Stimulated activated naive CD4-positive, alpha-beta T cell treated with Interleukin-2 at 50 U/mL for 16 hours (primary cell): Measurements from ENCODE around the gene MYOF.
"Not testable (repeated sequence)": the region's sequence is repeated elsewhere in the genome, so short reads cannot be mapped to it uniquely, and the experiment has no call there.

Source experiments
- DNase-seq: peaks from one replicate; lab custom pipeline; 2025; lab: John Stamatoyannopoulos, UW

The MYOF gene

DNA sequence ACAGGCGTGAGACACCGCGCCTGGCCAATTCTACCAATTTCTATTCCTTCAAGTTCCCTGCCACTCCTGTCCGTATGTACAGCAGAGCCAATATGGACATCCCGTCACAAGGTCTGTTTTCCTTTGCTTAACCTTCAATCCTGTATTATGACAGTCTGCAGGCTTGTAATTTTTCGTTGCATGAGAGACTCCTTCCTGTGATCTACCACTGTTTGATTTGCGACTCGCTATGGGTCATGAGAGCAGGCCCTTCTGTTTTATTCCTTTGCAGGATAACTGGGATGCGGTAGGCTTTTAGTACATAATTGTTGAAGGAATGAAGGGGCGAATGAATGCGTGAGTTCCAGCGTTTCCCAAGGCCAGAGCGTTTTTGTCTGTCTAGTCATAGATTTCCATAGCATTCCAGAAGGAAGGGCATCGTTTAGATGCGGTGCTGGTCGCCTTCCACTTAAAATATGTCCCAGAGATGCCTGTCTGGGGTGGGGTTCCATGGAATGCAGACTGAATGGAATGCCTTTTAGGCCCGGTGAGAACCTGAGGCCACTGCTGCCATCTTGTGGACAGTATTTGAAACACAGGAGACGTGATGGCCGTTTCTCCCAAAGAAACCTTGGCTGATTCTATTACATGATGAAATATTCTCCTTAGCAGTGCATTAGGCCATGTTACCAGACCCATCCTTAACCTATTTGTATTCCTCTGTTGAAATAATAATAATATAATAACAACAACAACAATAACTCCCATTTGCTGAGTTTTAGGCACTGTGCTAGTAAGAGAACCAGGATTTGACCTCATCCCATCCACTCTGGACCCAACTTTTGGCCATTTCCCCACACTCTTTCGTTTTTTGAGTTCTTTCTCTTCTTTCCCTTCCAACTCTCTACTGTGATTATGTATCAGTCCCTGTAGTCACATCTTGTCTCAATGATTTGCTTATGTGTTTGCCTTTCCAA lies 193.2 kb downstream of the MYOF start:
- DNase-seq: peak; percentile 8

DNA sequence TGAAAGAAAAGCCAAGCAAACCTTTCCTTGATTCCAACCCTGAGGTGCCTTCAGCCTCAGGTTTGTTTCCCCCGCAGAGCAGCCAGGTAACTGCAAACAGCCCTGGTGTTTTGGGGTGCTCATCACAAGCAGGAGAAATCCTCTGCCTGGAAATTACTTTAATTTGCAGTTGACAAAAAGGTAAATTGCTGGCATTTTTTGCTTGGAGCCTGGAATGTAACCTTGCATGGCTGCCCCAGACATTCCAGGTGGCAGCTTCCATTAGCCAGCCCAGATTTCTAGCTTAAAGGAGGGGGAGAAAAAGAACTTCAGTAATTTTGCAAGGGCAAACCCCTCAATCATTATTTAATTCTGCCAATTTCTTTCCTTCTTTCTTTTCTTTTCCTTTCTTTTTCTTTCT lies 194.4 kb downstream of the MYOF start:
- no peak for DNase-seq

DNA sequence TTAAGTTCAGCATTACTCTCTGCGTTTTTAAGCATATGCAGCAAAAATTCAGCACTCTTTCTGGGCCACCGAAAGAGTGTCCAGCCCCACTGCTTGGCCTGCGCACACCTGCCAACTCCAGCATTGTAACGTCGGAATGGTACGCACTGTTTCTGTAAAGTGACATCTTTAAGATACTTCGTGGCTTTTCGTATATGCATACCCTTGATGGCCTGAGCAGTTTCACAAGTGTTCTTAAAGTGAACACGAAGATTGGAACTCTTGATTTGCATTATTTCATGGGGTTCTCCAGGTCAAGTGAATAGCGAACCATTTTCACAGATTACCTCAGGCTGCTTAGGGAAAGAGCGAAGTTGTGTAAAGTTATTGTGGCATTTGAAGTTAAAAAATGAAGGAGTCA lies 197.9 kb downstream of the MYOF start:
- DNase-seq: not testable (repeated sequence)

DNA sequence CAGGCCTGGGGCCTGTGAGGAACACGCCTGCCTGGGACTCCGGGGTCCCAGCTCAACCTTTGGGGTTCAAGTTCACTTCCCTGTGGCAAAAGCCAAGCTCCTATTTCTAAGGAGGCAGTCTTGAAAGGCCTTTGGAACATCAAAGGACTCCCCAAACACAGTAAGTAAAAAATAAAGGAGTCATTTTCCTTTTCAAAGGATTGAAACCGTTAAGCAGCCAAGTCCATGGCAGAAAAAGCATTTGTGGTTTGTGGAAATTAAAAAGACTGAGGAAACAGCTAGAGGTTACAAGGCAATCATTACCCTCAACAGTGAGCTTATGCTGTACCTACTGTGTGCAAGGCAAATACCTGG lies 200.8 kb downstream of the MYOF start:
- no peak for DNase-seq

DNA sequence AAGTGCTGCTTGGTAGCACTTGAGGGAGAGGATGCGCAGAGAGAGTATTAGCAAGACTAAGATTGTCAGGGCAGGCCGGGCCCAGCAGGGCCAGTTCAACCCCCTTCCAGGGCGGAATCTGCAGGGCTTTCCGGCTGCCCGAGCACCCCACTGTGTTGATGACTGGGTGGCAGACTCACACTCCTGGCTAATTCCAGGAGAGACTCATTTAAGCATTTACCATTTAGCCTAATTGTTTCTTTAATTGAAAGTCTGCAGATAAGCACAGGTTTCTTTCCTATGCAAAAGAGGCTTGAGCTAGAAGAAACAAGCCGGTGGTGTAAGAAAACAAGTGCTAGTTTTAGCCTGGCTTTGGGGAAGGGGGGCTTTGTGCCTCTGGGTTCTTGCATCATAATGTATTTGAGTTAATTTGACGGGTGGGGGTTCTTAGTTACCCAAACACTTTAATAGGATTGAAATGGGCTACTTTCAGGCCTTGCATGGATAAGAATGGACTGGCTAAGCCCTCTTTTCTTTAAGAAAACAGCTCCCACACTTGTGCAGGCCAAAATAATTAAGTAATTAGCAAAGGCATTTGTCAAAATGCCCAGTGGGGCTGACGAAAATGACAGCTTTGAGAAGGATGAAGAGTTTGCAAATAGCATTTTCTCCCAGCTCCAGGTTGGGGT lies 201.3 kb downstream of the MYOF start:
- no peak for DNase-seq

DNA sequence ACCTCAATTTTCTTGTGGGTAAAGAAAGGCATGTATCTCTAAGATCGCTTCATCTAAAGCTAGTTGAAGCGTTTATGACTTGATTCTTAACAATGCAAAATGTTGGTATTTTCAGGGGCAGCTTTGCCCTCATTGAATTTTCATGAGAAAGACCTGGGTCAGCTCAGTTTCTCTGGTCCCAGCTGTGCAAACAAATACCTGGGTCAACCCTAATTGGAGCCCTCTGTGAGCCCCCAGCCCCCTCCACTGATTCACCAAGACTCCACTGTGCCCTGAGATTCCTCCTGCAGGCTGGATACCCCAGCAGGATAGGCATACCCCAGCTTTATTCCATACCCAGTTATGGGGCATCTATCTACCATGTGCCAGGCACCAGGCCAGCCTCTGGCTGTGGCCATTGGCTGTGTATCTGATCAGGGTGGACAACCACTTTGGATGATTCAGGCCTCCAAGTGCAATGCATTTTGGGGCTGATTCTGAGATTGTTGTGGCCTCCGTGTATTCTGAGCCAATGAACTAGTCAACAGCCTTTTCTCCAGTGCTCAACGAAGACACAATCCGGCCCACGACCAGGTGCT lies 201.9 kb downstream of the MYOF start:
- no peak for DNase-seq

DNA sequence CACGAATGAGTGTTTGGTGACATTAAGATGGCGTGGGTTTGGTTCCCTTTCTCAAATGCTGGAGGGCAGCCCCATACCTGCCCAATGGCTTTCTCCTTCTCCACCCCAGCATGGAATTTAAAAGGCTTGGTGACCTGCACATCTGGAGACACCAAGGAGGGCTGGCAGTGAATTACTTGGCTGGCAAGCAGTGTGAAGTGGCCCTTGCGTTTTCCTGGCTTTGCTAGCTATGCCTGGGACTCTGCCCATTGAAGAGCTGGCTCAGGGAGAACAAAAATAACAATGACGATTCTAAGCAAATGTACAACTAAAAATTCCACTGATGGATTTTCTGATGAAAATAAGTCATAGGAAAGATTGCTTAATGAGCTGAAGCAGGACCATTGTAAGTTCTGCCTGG lies 204.8 kb downstream of the MYOF start:
- no peak for DNase-seq

DNA sequence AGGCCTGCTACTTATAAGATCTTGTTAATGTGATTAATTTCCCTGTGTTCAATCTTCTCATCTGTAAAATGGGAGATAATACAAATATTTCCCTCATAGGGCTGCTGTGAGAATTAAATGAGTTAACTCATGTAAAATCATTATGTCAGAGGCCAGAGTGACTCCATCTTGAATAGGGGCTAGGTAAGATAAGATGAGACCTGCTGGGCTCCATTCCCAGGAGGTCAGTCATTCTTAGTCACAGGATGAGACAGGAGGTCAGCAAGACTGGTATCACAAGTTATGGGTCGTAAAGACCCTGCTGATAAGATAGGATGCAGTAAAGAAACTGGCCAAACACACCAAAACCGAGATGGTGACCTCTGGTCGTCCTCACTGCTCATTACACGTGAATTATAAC lies 207.7 kb downstream of the MYOF start:
- DNase-seq: no peak

DNA sequence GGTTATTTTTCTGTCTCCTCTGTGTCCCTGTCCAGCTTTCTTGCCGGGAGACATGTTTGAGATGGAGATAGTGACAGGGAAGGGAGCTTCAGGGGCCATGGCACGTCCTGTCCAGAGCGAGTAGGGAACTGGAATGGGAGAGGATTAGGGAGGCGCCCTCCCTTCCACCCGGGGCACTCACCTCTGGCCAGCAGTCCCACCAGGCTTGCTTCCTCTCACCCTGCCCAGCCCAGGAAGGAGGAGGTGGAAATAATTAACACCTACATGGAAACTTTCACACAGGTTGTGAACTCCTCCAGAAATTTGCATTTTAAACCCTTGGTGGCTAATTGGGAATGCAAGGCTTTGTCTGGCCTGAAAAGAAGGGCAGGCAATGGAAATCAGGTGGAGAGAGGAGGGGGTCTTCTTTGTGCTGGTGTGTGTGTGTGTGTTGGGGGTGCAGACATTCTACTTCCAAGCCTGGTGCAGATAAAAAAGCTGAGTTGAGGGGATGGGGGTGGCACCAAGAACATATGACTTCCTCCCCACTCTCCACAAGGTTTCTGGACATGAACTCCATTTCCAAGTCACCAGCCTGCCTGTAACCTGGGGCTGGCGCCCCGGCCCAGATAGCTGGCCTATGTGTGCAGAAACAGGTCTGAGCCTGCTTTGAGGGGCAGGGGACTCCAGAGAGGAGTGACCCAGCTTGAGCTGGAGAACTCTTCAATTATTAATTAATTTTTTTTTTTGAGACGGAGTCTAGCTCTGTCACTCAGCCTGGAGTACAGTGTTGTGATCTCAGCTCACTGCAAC lies 209.1 kb downstream of the MYOF start:
- DNase-seq: no peak

DNA sequence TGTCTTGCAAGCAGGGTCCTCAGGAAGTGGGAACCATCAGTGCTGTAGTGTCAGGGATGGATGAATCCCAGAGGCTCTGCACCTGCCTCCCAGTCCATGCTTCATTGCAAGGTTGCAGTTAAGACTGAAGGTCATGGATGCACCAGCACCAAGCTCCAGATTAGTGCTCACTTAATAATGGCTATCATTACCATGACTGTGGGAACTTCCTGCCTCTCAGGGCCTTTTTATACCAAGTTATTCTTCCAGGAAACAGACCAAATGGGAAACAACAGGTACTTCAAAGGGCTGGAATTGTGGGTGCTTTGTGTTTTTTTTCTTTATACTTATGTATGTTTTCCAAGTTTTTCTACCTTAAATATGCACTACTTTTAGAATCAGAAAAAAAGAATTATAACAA lies 210.8 kb downstream of the MYOF start:
- DNase-seq: no peak

DNA sequence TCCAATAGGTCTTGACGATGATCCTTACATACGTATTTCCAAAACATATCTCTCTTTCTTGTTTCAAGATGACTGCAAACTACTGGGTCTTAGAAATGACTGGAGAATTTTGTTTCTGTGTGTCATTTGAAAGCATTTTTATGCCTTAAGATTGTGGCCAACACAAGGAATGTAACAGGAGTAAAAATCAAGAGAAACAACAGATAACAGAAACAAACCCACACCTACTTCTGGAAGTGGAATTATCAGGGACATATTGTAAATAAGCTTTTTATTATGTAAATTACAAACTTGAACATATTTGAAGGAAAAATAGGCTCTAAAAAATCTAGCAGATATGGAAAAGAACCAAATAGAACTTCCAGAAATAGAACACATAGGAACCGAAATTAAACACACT lies 212.9 kb downstream of the MYOF start:
- no peak for DNase-seq

DNA sequence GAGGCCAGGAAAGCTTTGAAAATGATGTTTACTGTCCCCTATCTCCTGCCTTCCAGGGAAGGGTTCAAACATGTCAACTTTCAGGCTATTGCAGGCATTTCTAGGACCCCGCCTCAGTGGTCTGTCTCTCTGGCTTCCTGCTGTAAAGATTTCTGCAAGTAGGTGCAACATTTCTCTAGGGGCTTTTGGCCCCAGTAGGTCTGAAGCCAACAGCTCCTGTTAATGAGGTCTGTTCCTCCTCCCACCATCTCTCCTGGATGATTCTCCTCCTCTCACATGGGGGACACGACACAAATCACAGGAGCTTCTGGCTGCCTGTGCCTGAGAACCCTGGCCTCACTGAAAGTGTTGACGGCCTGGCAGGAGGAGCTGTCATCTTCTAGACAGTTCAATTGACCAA lies 214.1 kb downstream of the MYOF start:
- no peak for DNase-seq

DNA sequence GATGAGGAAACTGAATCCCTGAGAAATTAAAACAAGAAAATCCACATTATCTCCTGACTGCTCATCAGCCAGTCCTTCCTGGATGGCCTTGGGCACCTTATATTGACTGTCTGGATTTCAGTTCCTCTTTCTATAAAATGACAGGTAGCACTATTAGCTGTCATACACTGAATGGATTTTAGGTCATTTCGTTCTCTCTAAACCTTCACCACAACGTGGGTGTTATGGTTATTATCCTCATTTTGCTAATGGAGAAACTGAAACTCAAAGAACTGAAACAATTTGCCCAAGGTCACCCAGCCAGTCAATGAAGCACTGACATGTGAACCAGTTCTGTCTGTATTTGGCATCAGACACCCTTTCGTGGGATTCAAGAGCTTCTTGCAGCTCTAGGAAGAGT lies 214.6 kb downstream of the MYOF start:
- DNase-seq: no peak

DNA sequence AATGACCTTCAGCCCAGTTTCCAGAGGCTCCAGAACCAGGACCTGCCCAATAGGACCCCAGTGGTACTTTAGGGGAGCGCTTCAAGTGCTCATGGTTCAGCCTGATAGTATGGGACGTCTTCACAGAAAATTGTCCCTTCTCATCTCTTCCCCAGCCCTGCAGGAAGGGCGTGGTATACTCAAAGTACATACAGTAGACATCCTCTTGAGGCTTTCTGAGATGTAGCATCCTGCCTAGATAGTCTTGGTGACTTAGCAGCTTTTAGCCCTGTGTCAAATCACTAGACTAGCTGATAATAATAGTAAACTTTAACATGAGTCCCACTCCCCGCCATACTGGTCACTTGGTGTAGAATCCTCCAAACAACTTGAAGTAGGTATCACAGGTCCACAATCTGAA lies 215.3 kb downstream of the MYOF start:
- no peak for DNase-seq

DNA sequence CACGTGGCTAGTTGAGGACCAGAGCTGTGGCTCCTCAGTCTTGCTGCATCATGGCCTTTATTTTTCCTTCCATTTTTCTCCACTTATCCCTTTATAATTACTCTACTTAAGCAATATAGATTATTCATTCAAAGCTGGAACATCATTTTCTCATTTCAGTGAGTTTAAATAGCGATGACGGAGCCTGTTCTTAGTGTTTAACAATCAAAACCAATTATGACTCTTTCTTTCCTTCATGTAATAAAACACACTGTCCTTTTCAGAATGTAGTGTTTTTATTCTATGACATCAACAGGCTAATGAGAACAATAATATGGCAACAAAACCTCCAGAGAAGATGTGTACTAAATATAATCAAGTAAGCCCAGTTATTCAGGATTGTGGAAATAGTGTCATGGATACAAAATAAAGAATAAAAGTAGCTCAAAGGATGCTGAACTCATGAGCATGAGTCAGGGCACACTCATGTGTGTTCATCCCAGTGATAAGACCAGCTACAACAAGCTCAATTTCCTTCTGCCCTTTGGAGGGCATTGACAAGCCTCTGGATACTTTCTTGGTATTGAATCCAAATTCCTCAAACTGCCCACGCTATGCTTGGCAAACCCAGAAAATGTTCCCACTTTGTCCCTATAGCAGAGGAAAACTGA lies 220.0 kb downstream of the MYOF start:
- no peak for DNase-seq

DNA sequence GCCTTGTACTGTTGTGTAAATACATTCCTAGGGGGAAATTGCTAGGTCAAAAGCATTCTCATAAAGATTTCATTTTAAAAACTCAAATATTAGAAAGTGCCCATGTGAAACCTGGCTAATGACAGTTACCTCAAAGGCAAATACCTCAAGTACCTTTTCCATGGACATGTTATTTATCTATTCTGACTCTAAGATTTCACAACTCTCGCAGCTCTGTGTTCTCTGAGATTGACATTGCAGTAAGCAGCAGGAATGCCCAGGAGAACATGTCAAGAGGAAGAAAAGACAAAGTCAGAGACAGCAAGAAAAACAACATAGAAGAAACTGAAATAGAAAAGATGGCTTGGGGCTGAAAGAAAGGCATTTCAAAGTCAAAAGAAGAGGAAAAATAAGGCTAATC lies 221.0 kb downstream of the MYOF start:
- DNase-seq: no peak

DNA sequence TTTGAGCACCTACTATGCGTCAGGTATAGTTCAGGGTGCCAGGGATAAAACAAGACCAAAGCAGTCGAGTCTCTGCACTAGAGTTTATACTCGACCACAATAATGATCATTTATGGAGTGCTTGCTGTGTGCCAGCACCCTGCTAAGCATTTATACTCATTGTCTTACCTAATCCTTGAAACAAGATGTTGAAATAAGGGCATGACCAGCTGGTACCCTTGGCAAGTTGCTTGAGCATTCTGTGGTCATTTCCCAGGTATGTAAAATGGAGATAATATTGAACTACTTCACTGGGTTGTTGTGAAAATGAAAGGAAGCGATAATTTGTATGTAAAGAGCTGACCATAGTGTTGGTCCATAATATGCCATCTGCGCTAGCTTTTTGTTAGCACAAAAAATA lies 223.0 kb downstream of the MYOF start:
- DNase-seq: no peak
